Endothelial cell of umbilical vein (primary cell): ENCODE results near the gene SPAAR. TPM values are rescaled to one million over a fixed set of nuclear protein-coding genes. Genes with fewer than 3 reads are reported as not detected.

ENCODE experiments used
- BruUV-seq: library from RNA; stranded (reverse); fragments of 400-500 nt; replicated peaks from 2 replicates; lab custom pipeline; 2021; lab: Mats Ljungman, UMichigan
- CTCF ChIA-PET: fragments of 300-600, 350-600 bp; sonication (Branson Sonifier 250); formaldehyde crosslinking; loops from one replicate; lab custom pipeline; 2021; ENCODE audit warnings: antibody characterized with exemption, inconsistent platforms; lab: Charles Lee
- POLR2A ChIA-PET: fragments of 300-600, 350-600 bp; sonication (Branson Sonifier 250); formaldehyde crosslinking; loops from one replicate; lab custom pipeline; 2021; ENCODE audit warnings: antibody characterized with exemption, inconsistent platforms; lab: Charles Lee
- DNase-seq: peaks from one replicate; pipeline ENCODE4 v3.0.0-alpha.2; 2011; ENCODE audit warnings: low read depth, low spot score
- FAIRE-seq: peaks from 2 replicates; lab custom pipeline; 2011; peaks lifted over from hg19 to GRCh38; lab: Jason Lieb, UNC
- H2AFZ ChIP-seq: 2 replicates; pipeline ENCODE4 v1.6.0; 2012; ENCODE audit warnings: low read depth, low read length, control low read depth, inconsistent platforms
- H3K27ac ChIP-seq: 2 replicates; pipeline ENCODE4 v1.5.1; 2011; ENCODE audit warnings: low read depth, mild to moderate bottlenecking, control low read depth, low read length, moderate library complexity; ENCODE audit not compliant: insufficient read depth
- H3K27me3 ChIP-seq, 2 experiments: 2 replicates each; pipeline versions ENCODE4 v1.6.0 to v1.6.1; 2011; ENCODE audit warnings: low read length in 2 of 2, mixed read lengths in 1 of 2; ENCODE audit not compliant: control insufficient read depth in 2 of 2, insufficient read depth in 2 of 2
- H3K36me3 ChIP-seq, 2 experiments: 2 replicates in 1 of 2; 3 replicates in 1 of 2; pipeline ENCODE4 v1.5.1; 2011; ENCODE audit warnings: low read length in 2 of 2, mild to moderate bottlenecking in 1 of 2, moderate library complexity in 1 of 2; ENCODE audit not compliant: control insufficient read depth in 2 of 2, insufficient read depth in 2 of 2; ENCODE audit errors: extremely low read depth in 1 of 2
- H3K4me1 ChIP-seq: 3 replicates; pipeline ENCODE4 v1.5.1; 2011; ENCODE audit warnings: mild to moderate bottlenecking, low read length; ENCODE audit not compliant: control insufficient read depth, insufficient read depth; ENCODE audit errors: extremely low read depth
- H3K4me2 ChIP-seq: 2 replicates; pipeline ENCODE4 v1.6.1; 2011; ENCODE audit warnings: low read length, control low read depth, mixed read lengths; ENCODE audit not compliant: insufficient read depth
- H3K4me3 ChIP-seq, 3 experiments: fragments of 200-600 bp in 1 of 3; sonication (generic), shearing (Covaris generic) in 1 of 3; replicated peaks in 1 of 3; 2 replicates each; pipeline ENCODE4 v1.5.1; 2011 to 2016; ENCODE audit warnings: control low read depth in 3 of 3, low read length in 3 of 3, mild to moderate bottlenecking in 2 of 3, inconsistent platforms in 1 of 3, low read depth in 1 of 3, moderate library complexity in 1 of 3; ENCODE audit not compliant: insufficient read depth in 1 of 3
- H3K79me2 ChIP-seq: 2 replicates; pipeline ENCODE4 v1.6.0; 2012; ENCODE audit warnings: low read length, inconsistent platforms; ENCODE audit not compliant: control insufficient read depth, insufficient read depth
- H3K9ac ChIP-seq: replicated peaks from 2 replicates; pipeline ENCODE3; 2011; ENCODE audit warnings: low read length, control low read depth; ENCODE audit not compliant: insufficient read depth; ENCODE audit errors: extremely low read depth
- H3K9me1 ChIP-seq: replicated peaks from 3 replicates; pipeline ENCODE4 v1.6.0; 2011; ENCODE audit warnings: mild to moderate bottlenecking, low read length; ENCODE audit not compliant: control insufficient read depth, insufficient read depth; ENCODE audit errors: extremely low read depth
- H3K9me3 ChIP-seq: replicated peaks from 2 replicates; pipeline ENCODE4 v1.5.1; 2012; ENCODE audit warnings: low read length, inconsistent platforms; ENCODE audit not compliant: control insufficient read depth, insufficient read depth
- H4K20me1 ChIP-seq: replicated peaks from 2 replicates; pipeline ENCODE3; 2011; ENCODE audit warnings: mild to moderate bottlenecking, low read length; ENCODE audit not compliant: control insufficient read depth, insufficient read depth; ENCODE audit errors: extremely low read depth
- CTCF ChIP-seq, 2 donors: IDR thresholded peaks; 1 replicate in 1 of 2; 2 replicates in 1 of 2; pipeline ENCODE4 v1.5.1; 2011; ENCODE audit warnings: low read length in 2 of 2, mild to moderate bottlenecking in 2 of 2, moderate library complexity in 2 of 2, control low read depth in 1 of 2, inconsistent platforms in 1 of 2, low read depth in 1 of 2; ENCODE audit not compliant: insufficient read depth in 1 of 2; ENCODE audit errors: extremely low read depth in 1 of 2
- EZH2 ChIP-seq: IDR thresholded peaks from 2 replicates; pipeline ENCODE4 v1.6.1; 2012; ENCODE audit warnings: borderline replicate concordance, low read depth, mild to moderate bottlenecking, moderate library complexity, low read length, inconsistent platforms; ENCODE audit not compliant: severe bottlenecking
- FOS ChIP-seq: IDR thresholded peaks from 2 replicates; pipeline ENCODE4 v1.6.1; 2011; ENCODE audit warnings: mild to moderate bottlenecking, low read length, moderate library complexity, borderline replicate concordance; ENCODE audit not compliant: insufficient read depth
- GATA2 ChIP-seq: IDR thresholded peaks from 2 replicates; pipeline ENCODE4 v1.7.0; 2011; ENCODE audit warnings: low read depth, mild to moderate bottlenecking, moderate library complexity, mixed read lengths, low read length; ENCODE audit not compliant: insufficient read length, insufficient read depth
- JUN ChIP-seq: IDR thresholded peaks from 2 replicates; pipeline ENCODE4 v1.6.1; 2011; ENCODE audit warnings: borderline replicate concordance, low read depth; ENCODE audit not compliant: insufficient read length, insufficient read depth
- MAX ChIP-seq: IDR thresholded peaks from 2 replicates; pipeline ENCODE4 v1.6.1; 2011; ENCODE audit not compliant: insufficient read depth, insufficient read length
- MYC ChIP-seq: IDR thresholded peaks from one replicate; pipeline ENCODE4 v1.6.1; 2011; ENCODE audit warnings: mild to moderate bottlenecking, low read depth, low read length
- POLR2A ChIP-seq: IDR thresholded peaks from 2 replicates; pipeline ENCODE4 v1.6.1; 2012; ENCODE audit warnings: low read depth, mild to moderate bottlenecking, control low read depth, low read length
- POLR2AphosphoS5 ChIP-seq: IDR thresholded peaks from 2 replicates; pipeline ENCODE4 v1.6.1; 2012; ENCODE audit warnings: low read depth, mild to moderate bottlenecking, control low read depth, low read length, moderate library complexity; ENCODE audit not compliant: insufficient read depth
- dilution Hi-C: fragments of 300-500 bp; cut with MboI; formaldehyde crosslinking; loops from one replicate; pipeline ENCODE4 v1.15.0; 2019; ENCODE audit warnings: low sequenced_read_pairs; ENCODE audit not compliant: extremely low pct_ligation_motif_present
- intact Hi-C: fragments of 100-400 bp; cut with micrococcal nuclease; formaldehyde crosslinking; loops from one replicate; pipeline ENCODE4 v1.10.0; 2022
- polyA plus RNA-seq, 4 experiments: library from polyadenylated mRNA; depleted of rRNA in 3 of 4; stranded (reverse) in 3 of 4; unstranded in 1 of 4; fragments of >200 nt; gene quantifications; 2 replicates each; pipeline versions ENCODE4 v1.2.1 to v1.2.3, GENCODE V29; 2011 to 2012; ENCODE audit warnings: missing spikeins in 1 of 4
- total RNA-seq: library from RNA; stranded (reverse); gene quantifications from 2 replicates; pipeline ENCODE4 v1.2.3, GENCODE V29; 2021

SPAAR gene
- total and polyA plus RNA-seq, 2 donors (not counting 3 experiments of a cell fraction or from before 2014, with no cell fraction given) = 20.8 to 24.8 TPM

- H3K9ac ChIP-seq = no peak overlapping the region
- no peaks in the 10 kb centered on the region for H3K27me3 ChIP-seq
- no peaks in the 10 kb centered on the region for H3K9me3 ChIP-seq
- no peaks in the 10 kb centered on the region for H4K20me1 ChIP-seq
- no peak overlapping the region for H3K27ac ChIP-seq
- DNase-seq (no peak), FAIRE-seq (no peak)
- POLR2A ChIA-PET = no interaction called here
- CTCF ChIA-PET = interaction anchor here (0.9 to 1.2 kb wide), 2 partner anchors 14 to 36 kb away, joined by 3 read pairs; no protein-coding TSS in a partner anchor
- dilution Hi-C loops (no loop called here), intact Hi-C loops (no loop called here)
- H3K4me1 ChIP-seq = peaks cover 8% of the 10 kb centered on the region
- H2AFZ ChIP-seq = no peak overlapping the region
- no peak for TF ChIP-seq GATA2
- no peak for TF ChIP-seq MYC
- TF ChIP-seq EZH2 = no peak
- no peak for TF ChIP-seq POLR2AphosphoS5
- no peak for TF ChIP-seq POLR2A
- TF ChIP-seq CTCF (IDR thresholded peaks at IDR 0.05; ENCODE audit: extremely low read depth in 1 of 2, insufficient read depth in 1 of 2, low read depth in 1 of 2, low read length in 2 of 2) = no peak
- TF ChIP-seq MAX = no peak
- no peak for TF ChIP-seq JUN
- TF ChIP-seq FOS = no peak
- H3K4me2 ChIP-seq = no peak overlapping the region
- no TSS peak for BruUV-seq
- H3K79me2 ChIP-seq = peaks cover 9% of the 10 kb centered on the region
- H3K9me1 ChIP-seq = no peaks in the 10 kb centered on the region
- H3K36me3 ChIP-seq = no peaks in the 10 kb centered on the region
- H3K4me3 ChIP-seq = no peak overlapping the region
Observed at GRCh38 chr9:35917261-35917660, 8.0 kb downstream of the SPAAR start.
